Heart left ventricle (tissue), 16 donors: ENCODE measurements around the gene CAPG. TPM values are rescaled to one million over a fixed set of nuclear protein-coding genes. Genes with fewer than 3 reads are reported as not detected.
A peak's percentile ranks its signal among the peaks of the same experiment; 100 is the strongest.

Source experiments
- ATAC-seq, 4 donors: fragments of 200-7000 bp; cut with Tn5 transposase; one replicate each; pipeline ENCODE4 v1.9.1; 2020 to 2022; ENCODE audit warnings: moderate library complexity in 4 of 4, mild to moderate bottlenecking in 3 of 4, moderate number of reproducible peaks in 1 of 4
- DNase-seq, 5 donors: peaks; one replicate each; pipeline ENCODE4 v3.0.0-alpha.2; 2020
- H3K27ac ChIP-seq, 12 donors: fragments of 200-600 bp; sonication (generic) in 4 of 12; one replicate each; pipeline versions ENCODE4 v1.5.0 to v1.8.0; 2016 to 2022; ENCODE audit warnings: mild to moderate bottlenecking in 2 of 12
- H3K27me3 ChIP-seq, 9 donors: fragments of 200-600 bp; sonication (generic) in 2 of 9; one replicate each; pipeline versions ENCODE4 v1.5.1 to v1.8.0; 2016 to 2022; ENCODE audit warnings: mild to moderate bottlenecking in 3 of 9
- H3K36me3 ChIP-seq, 9 donors: fragments of 200-600 bp; sonication (generic) in 2 of 9; one replicate each; pipeline versions ENCODE4 v1.5.0 to v1.8.0; 2018 to 2022; ENCODE audit warnings: mild to moderate bottlenecking in 2 of 9
- H3K4me1 ChIP-seq, 12 donors: fragments of 200-600 bp; sonication (generic) in 4 of 12; one replicate each; pipeline versions ENCODE4 v1.5.0 to v1.8.0; 2016 to 2022; ENCODE audit warnings: mild to moderate bottlenecking in 3 of 12
- H3K4me3 ChIP-seq, 12 donors: fragments of 200-600 bp; sonication (generic) in 4 of 12; one replicate each; pipeline versions ENCODE4 v1.5.0 to v1.8.0; 2017 to 2022; ENCODE audit warnings: mild to moderate bottlenecking in 9 of 12, moderate library complexity in 4 of 12
- H3K9me3 ChIP-seq, 12 donors: fragments of 200-600 bp; sonication (generic) in 4 of 12; one replicate each; pipeline versions ENCODE4 v1.5.0 to v1.8.0; 2016 to 2022; ENCODE audit warnings: mild to moderate bottlenecking in 1 of 12
- POLR2A ChIP-seq, 2 donors: fragments of 450-650 bp; IDR thresholded peaks; one replicate each; pipeline ENCODE4 v1.6.1; 2017; ENCODE audit warnings: antibody characterized with exemption in 2 of 2, mild to moderate bottlenecking in 2 of 2, moderate library complexity in 2 of 2
- WGBS, 4 donors: extraction: QIAGEN DNeasy Blood & Tissue Kit in 2 of 4; methylation state at CpG; one replicate each; pipeline versions ENCODE4 v1.1.5 to v1.1.7; 2013 to 2018; 5-methylcytosine and 5-hydroxymethylcytosine counted together
- intact Hi-C, 10 donors: fragments of 100-400 bp; cut with DNase I; formaldehyde crosslinking; loops; one replicate each; pipeline versions ENCODE4 v1.11.1 to v1.14.2; 2022
- polyA plus RNA-seq, 2 donors: library from polyadenylated mRNA; stranded (reverse); fragments of 200-250 nt; gene quantifications; one replicate each; pipeline ENCODE4 v1.2.3, GENCODE V29; 2013
- total RNA-seq, 9 donors: library from RNA; depleted of rRNA in 2 of 9; stranded (reverse); fragments of >200 nt in 2 of 9; fragmentation: NEBNext Ultra II Directional in 3 of 9; extraction: Animal tissue kit (Norgen Biotek cat#: 25700) in 3 of 9; gene quantifications; one replicate each; pipeline versions ENCODE4 v1.1.0 to v1.2.4, GENCODE V29; 2016 to 2023
- TF ChIP-seq, protein P1 (sequence below), 12 donors: fragments of 200-600 bp; sonication (generic) in 4 of 12; IDR thresholded peaks; one replicate each; pipeline versions ENCODE4 v1.5.0 to v1.8.0; 2018 to 2022; ENCODE audit warnings: antibody characterized with exemption in 12 of 12, mild to moderate bottlenecking in 5 of 12
- donor health status: ischemic (EF 13 %, LVEDD 7.1; RV severe dilation, severe dysfunction).
- donor health status: healthy with polysubstance abuse.
- donor health status: DM: no; HTN: yes; CAD: no.
- donor health status: DM: no; HTN: no; CAD: no.
- donor health status: ischemic (EF 25% LVEDD 6.9; RV normal size, moderate dysfunction).
- donor health status: ischemic (EF 25% LVEDD 5.7; RV mildly dilated, moderate dysfunction).
- donor health status: healthy.
- donor health status: DM: yes; HTN: yes; CAD: no.
- donor health status: ischemic (EF 35%, LVEDD 5.7; RV mildly dilated, moderate dysfunction).
- donor health status: nonischemic (EF 11% LVEDD 7.7; RV severe dilation, severe dysfunction).
- donor health status: DM: yes; HTN: yes; CAD: no.
- donor health status: PGD.
- donor health status: ischemic (EF 29% LVEDD 5.4; RV normal size, mild dysfunction).
- donor health status: nonischemic (EF 23%, LVEDD 6.1; RV moderate dilation, normal function).

The CAPG gene
- total and polyA plus RNA-seq, 11 donors, result 2.8 to 91.6 (median 4.5) TPM

DNA sequence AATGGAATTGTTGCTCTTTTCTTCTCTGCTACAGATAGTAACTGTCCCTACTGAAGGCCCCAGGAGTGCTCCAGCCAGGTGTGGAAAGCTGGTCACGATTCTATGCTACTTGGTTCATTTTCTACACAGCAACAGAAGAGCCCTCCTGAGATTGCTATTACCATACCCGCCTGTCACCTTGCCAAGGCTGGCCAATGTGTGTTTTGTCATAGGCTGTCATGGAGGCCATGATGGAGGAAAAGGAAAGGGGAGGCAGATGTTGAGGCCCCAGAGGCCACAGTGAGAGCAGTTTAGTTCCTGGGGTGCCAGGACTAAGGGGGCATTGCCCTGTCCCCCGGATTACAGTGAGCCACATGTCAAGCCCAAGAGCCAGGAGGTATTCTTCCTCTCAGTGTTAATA is 54.6 kb downstream of the CAPG start:
- peaks cover 0 to 60% (median 48%) of the 10 kb centered on the region in 9 donors for H3K36me3 ChIP-seq
- H3K27me3 ChIP-seq, result no peaks in the 10 kb centered on the region
- H3K9me3 ChIP-seq, result no peaks in the 10 kb centered on the region
- peak overlapping the region in 4 of 12 donors; percentile 51 to 90 (median 88) for H3K27ac ChIP-seq
- intact Hi-C loops, result no loop called here
- no peak for DNase-seq
- no peak for ATAC-seq
- TF ChIP-seq, protein P1, sequence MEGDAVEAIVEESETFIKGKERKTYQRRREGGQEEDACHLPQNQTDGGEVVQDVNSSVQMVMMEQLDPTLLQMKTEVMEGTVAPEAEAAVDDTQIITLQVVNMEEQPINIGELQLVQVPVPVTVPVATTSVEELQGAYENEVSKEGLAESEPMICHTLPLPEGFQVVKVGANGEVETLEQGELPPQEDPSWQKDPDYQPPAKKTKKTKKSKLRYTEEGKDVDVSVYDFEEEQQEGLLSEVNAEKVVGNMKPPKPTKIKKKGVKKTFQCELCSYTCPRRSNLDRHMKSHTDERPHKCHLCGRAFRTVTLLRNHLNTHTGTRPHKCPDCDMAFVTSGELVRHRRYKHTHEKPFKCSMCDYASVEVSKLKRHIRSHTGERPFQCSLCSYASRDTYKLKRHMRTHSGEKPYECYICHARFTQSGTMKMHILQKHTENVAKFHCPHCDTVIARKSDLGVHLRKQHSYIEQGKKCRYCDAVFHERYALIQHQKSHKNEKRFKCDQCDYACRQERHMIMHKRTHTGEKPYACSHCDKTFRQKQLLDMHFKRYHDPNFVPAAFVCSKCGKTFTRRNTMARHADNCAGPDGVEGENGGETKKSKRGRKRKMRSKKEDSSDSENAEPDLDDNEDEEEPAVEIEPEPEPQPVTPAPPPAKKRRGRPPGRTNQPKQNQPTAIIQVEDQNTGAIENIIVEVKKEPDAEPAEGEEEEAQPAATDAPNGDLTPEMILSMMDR (IDR thresholded peaks at IDR 0.05), result no peak
- TF ChIP-seq POLR2A (IDR thresholded peaks at IDR 0.05), result no peak
- peak overlapping the region in 11 of 12 donors; percentile 57 to 89 (median 75) for H3K4me3 ChIP-seq
- peaks cover 0 to 37% (median 21%) of the 10 kb centered on the region in 12 donors for H3K4me1 ChIP-seq
- 79 to 84% (median 81%) methylated on average over 3 of the region's 3 CpGs for WGBS, 4 donors

DNA sequence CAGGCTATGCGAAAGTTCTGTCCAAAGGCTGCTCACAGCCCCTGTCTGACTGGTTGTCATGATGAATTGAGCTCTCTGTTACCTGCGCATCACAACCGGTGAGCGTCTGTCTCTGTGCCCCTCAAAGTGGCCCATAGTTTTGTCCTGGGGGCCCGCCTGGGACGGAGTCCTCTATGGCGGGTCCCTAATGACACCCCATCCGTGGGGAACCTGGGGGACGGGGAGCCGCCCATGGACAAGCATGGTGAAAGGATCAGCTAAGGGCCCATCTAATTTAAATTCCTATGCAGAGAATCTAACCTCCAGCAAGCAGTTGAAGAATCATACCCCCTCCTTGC is 55.1 kb downstream of the CAPG start:
- DNase-seq, result peak in 1 of 5 donors; percentile 34
- H3K27ac ChIP-seq, result peak overlapping the region; percentile 51 to 92 (median 88)
- peaks cover 0 to 37% (median 21%) of the 10 kb centered on the region in 12 donors for H3K4me1 ChIP-seq
- 5 to 12% (median 10%) methylated on average over 10 of the region's 10 CpGs for WGBS, 4 donors
- intact Hi-C loops, result no loop called here
- TF ChIP-seq POLR2A (IDR thresholded peaks at IDR 0.05), result no peak
- TF ChIP-seq, protein P1 (IDR thresholded peaks at IDR 0.05), result no peak
- H3K36me3 ChIP-seq, result peaks cover 0 to 61% (median 49%) of the 10 kb centered on the region in 9 donors
- no peaks in the 10 kb centered on the region for H3K9me3 ChIP-seq
- H3K27me3 ChIP-seq, result no peaks in the 10 kb centered on the region
- peak overlapping the region; percentile 53 to 89 (median 74) for H3K4me3 ChIP-seq
- peak in 2 of 4 donors; percentile 3 to 10 for ATAC-seq

DNA sequence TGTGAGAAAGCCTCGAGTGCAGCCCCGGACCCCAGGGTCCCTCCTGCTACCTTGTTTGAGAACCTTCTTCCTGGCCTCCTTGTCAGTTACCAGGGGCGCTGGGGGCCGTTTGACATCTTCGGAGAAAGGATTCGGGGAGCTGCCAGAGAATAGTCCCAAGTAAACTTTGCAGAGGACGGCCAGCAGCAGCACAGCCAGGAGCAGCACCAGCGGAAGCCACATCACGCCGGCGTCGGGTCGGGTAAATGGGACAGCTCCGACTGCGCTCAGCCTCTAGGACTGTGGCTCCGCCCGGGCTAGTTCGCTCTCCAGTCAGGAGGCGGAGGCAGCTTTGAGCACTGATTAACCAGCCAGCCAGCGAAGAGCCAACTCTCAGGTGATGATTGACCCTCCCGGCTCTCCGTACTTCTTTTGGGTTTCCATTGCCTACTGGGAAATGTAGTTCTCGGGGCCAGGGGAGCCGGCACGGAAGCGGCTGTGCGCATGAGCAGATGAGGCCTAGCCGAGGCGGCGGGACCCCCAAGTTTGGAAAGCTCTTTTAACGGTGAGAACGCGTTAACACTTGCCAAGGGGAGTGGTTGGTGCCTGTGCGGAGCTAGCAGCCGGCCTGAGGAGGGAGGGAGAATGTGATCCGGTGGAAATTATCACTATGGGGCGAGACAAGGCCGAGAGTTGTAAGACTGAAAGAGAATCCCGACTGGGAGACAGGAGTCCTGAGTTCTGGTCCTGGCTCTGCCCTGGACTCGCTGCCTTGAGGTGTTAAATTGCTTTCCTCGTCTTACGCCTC is 55.7 kb downstream of the CAPG start, which contains the start of the genes ELMOD3 and RETSAT:
Gene ELMOD3, plus strand, starts transcription at position 484 of the 787 bp plus-strand sequence. CDS start 2,430 bp downstream, outside the sequence.
Gene RETSAT, minus strand, starts transcription at position 243 of the 787 bp plus-strand sequence. Its CDS starts 21 bp downstream, at position 222.
- Histone ChIP-seq H3K4me3 (peak within 1 kb of the TSS; percentile 57 to 89 (median 76)), H3K4me1 (peaks cover 0 to 37% (median 21%) of the 10 kb centered on the region in 12 donors), H3K36me3 (peaks cover 0 to 62% (median 49%) of the 10 kb centered on the region in 9 donors), H3K27me3 (no peaks in the 10 kb centered on the region), H3K9me3 (no peaks in the 10 kb centered on the region), H3K27ac (peak within 1 kb of the TSS; percentile 51 to 92 (median 88))
- peak; percentile 60 to 96 for TF ChIP-seq POLR2A (IDR thresholded peaks at IDR 0.05)
- TF ChIP-seq, protein P1 (IDR thresholded peaks at IDR 0.05), result no peak
- DNase-seq (peak; percentile 97 to 99 (median 99)), ATAC-seq (peak; percentile 97 to 99 (median 98))
- intact Hi-C loops, result loop anchor here in 1 of 10 donors (1.0 to 5.0 kb wide), 2 partner anchors 26 to 198 kb away; no protein-coding TSS in a partner anchor
- 1 to 3% (median 1%) methylated on average over 29 to 42 of the region's 42 CpGs for WGBS, 4 donors

GRCh38 chr2:85353876-85354285 is 56.3 kb downstream of the CAPG start:
- peak in 4 of 5 donors; percentile 37 to 77 (median 59) for DNase-seq
- WGBS, 4 donors, result 12 to 27% (median 20%) methylated on average over 10 to 16 of the region's 16 CpGs
- peak overlapping the region; percentile 57 to 89 (median 76) for H3K4me3 ChIP-seq
- peak; percentile 16 to 72 (median 50) for ATAC-seq
- H3K36me3 ChIP-seq, result peaks cover 0 to 60% (median 49%) of the 10 kb centered on the region in 9 donors
- H3K27me3 ChIP-seq, result no peaks in the 10 kb centered on the region
- H3K27ac ChIP-seq, result peak overlapping the region; percentile 36 to 92 (median 88)
- peaks cover 0 to 37% (median 21%) of the 10 kb centered on the region in 12 donors for H3K4me1 ChIP-seq
- TF ChIP-seq, protein P1 (IDR thresholded peaks at IDR 0.05), result no peak
- no peak for TF ChIP-seq POLR2A (IDR thresholded peaks at IDR 0.05)
- no peaks in the 10 kb centered on the region for H3K9me3 ChIP-seq
- intact Hi-C loops, result loop anchor here in 1 of 10 donors (1.0 to 5.0 kb wide), 2 partner anchors 26 to 198 kb away; no protein-coding TSS in a partner anchor
